ENCODE measurements around the gene PAFAH2. TPM values are rescaled to one million over a fixed set of nuclear protein-coding genes. Genes with fewer than 3 reads are reported as not detected.

PAFAH2 gene
- total and polyA plus RNA-seq, 7 experiments from 2014 or later: 11.4 to 36.0 (median 19.5) TPM

DNA sequence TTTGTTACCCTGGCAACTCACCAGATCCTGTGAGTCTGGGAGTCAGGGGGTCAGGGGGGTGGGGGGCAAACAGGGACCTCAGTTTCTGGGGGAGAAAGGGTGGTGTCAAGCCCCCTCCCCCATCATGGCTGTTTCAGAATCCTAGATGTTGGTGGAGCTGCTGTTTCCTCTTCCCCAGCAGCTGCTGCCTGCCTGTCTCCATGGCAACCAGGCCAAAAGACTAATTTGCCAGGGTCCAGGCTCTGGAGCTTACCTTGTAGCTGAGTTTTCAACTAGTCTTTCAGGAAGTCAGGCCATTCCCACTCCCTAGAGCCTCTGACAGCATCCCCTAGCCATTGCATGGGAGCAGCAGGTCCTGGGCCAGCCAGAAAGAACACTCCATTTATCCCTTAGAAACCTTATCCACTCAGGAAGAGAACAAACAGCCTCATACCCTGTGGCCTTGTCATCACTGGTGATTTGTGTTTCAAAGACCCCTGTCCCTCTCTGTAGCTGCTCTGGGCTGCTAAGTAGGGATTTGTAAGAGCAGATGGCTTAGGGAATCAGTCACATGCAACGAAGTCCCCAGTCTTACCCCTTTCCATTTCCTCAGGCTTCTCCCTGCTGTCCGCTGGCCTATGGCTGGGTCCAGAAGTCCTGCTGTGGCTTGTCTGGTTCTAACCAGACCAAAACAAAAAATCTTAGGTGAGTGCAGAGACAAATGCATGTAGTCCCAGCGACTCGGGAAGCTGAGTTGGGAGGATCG lies 70.2 kb downstream of the PAFAH2 start:
- peaks cover 0 to 1% (median 0%) of the 10 kb centered on the region in 11 donors for H3K9me3 Mint-ChIP-seq
- no peak for DNase-seq
- no peaks in the 10 kb centered on the region for H3K36me3 Mint-ChIP-seq
- Histone ChIP-seq H3K27ac (ENCODE audit: low read depth, low read length) (no peak overlapping the region), H3K4me3 (ENCODE audit: low read length) (no peak overlapping the region), H3K9me3 (ENCODE audit: control insufficient read depth in 2 of 3, low read length in 3 of 3) (no peaks in the 10 kb centered on the region), H3K36me3 (ENCODE audit: control insufficient read depth in 2 of 3, insufficient read depth in 3 of 3, low read length in 3 of 3) (no peaks in the 10 kb centered on the region), H3K27me3 (ENCODE audit: control insufficient read depth in 2 of 2, insufficient read depth in 2 of 2, low read length in 2 of 2) (no peaks in the 10 kb centered on the region), H3K4me1 (ENCODE audit: control insufficient read depth in 2 of 2, insufficient read depth in 2 of 2, low read length in 2 of 2) (no peaks in the 10 kb centered on the region)
- CTCF ChIA-PET: no interaction called here
- POLR2A ChIA-PET: interaction anchor here (0.7 kb wide), 1 partner anchor 10 kb away, joined by 3 read pairs; no protein-coding TSS in a partner anchor
- H3K4me3 Mint-ChIP-seq: no peak overlapping the region
- H3K27ac Mint-ChIP-seq: peak overlapping the region in 1 of 9 donors; percentile 32
- ATAC-seq: no peak
- intact Hi-C loops (cut with micrococcal nuclease): no loop called here
- peaks cover 0 to 58% (median 0%) of the 10 kb centered on the region in 5 donors for H3K27me3 Mint-ChIP-seq
- H3K4me1 Mint-ChIP-seq: peaks cover 0 to 25% (median 14%) of the 10 kb centered on the region in 7 donors

DNA sequence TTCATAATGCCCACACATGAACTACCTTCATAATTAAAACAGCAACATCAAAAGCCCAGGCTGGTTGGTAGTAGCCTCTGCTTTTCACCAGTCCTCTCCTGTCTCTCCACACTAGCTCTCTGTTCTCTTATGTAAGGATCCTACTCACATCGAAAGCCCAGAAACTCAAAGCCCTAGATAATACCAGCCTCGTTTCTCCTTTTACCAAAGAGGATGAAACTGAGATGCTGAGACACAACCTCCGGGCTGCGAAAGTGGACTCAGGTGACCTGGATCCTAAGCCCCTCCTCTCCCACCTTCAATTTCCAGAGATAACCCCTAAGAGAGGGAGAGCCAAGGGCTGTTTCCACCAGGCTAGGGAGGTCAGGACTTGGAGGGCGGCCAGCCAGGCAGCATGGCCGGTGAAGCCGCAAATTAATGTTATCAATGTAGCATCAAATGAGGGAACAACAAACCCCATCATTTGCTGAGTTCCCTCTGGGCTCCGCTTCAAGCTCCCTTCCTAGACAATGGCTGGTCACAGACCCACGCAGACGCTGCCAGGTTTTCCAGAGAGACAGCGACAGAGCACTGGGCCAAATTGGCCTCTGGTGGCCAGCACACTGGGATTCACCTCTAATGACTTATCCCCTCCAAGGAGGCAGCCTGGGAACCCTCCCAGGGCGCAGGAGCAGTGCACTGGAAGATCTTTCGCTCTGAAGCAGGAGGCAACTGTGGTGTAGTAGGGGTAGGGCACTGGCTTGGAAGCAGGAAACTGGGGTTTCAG lies 70.9 kb downstream of the PAFAH2 start:
- ATAC-seq: no peak
- ChIA-PET CTCF (interaction anchor here (0.6 kb wide), 1 partner anchor 889 kb away, joined by 3 read pairs; no protein-coding TSS in a partner anchor), POLR2A (interaction anchor here (1.0 kb wide), 1 partner anchor 64 kb away, joined by 3 read pairs; no protein-coding TSS in a partner anchor)
- Mint-ChIP-seq H3K27ac (peak overlapping the region in 4 of 9 donors; percentile 36 to 69 (median 55)), H3K9me3 (peaks cover 0 to 1% (median 0%) of the 10 kb centered on the region in 11 donors), H3K27me3 (peaks cover 0 to 65% (median 0%) of the 10 kb centered on the region in 5 donors), H3K36me3 (no peaks in the 10 kb centered on the region), H3K4me3 (no peak overlapping the region), H3K4me1 (peaks cover 6 to 32% (median 21%) of the 10 kb centered on the region in 7 donors)
- no peaks in the 10 kb centered on the region for H3K36me3 ChIP-seq (ENCODE audit: control insufficient read depth in 2 of 3, insufficient read depth in 3 of 3, low read length in 3 of 3)
- no peak overlapping the region for H3K4me3 ChIP-seq (ENCODE audit: low read length)
- peaks cover 5 to 6% of the 10 kb centered on the region in 2 donors for H3K4me1 ChIP-seq (ENCODE audit: control insufficient read depth in 2 of 2, insufficient read depth in 2 of 2, low read length in 2 of 2)
- intact Hi-C loops (cut with micrococcal nuclease): no loop called here
- no peak for DNase-seq
- no peak overlapping the region for H3K27ac ChIP-seq (ENCODE audit: low read depth, low read length)
- H3K9me3 ChIP-seq (ENCODE audit: control insufficient read depth in 2 of 3, low read length in 3 of 3): no peaks in the 10 kb centered on the region
- no peaks in the 10 kb centered on the region for H3K27me3 ChIP-seq (ENCODE audit: control insufficient read depth in 2 of 2, insufficient read depth in 2 of 2, low read length in 2 of 2)

- Mint-ChIP-seq H3K4me3 (no peak overlapping the region), H3K36me3 (peaks cover 0 to 2% (median 0%) of the 10 kb centered on the region in 5 donors), H3K4me1 (peaks cover 16 to 43% (median 31%) of the 10 kb centered on the region in 7 donors), H3K27me3 (peaks cover 0 to 62% (median 0%) of the 10 kb centered on the region in 5 donors), H3K9me3 (no peaks in the 10 kb centered on the region), H3K27ac (peak overlapping the region in 3 of 9 donors; percentile 65 to 80 (median 78))
- H3K9me3 ChIP-seq (ENCODE audit: control insufficient read depth in 2 of 3, low read length in 3 of 3): no peaks in the 10 kb centered on the region
- H3K27me3 ChIP-seq (ENCODE audit: control insufficient read depth in 2 of 2, insufficient read depth in 2 of 2, low read length in 2 of 2): no peaks in the 10 kb centered on the region
- ChIA-PET POLR2A (interaction anchor here (1.2 to 5.7 kb wide), 2 partner anchors 19 to 20 kb away, joined by 3 to 51 read pairs; partner anchors contain the start of gene STMN1), CTCF (interaction anchor here (1.0 kb wide), 1 partner anchor 73 kb away, joined by 3 read pairs; the partner anchor contains the start of gene PAFAH2)
- no peak overlapping the region for H3K27ac ChIP-seq (ENCODE audit: low read depth, low read length)
- no peaks in the 10 kb centered on the region for H3K36me3 ChIP-seq (ENCODE audit: control insufficient read depth in 2 of 3, insufficient read depth in 3 of 3, low read length in 3 of 3)
- no peak for ATAC-seq
- no peak for DNase-seq
- H3K4me1 ChIP-seq (ENCODE audit: control insufficient read depth in 2 of 2, insufficient read depth in 2 of 2, low read length in 2 of 2): peaks cover 7 to 8% of the 10 kb centered on the region in 2 donors
- intact Hi-C loops (cut with micrococcal nuclease): no loop called here
- no peak overlapping the region for H3K4me3 ChIP-seq (ENCODE audit: low read length)
These were observed 73.4 kb downstream of the PAFAH2 start for GRCh38 chr1:25924454-25924853.

DNA sequence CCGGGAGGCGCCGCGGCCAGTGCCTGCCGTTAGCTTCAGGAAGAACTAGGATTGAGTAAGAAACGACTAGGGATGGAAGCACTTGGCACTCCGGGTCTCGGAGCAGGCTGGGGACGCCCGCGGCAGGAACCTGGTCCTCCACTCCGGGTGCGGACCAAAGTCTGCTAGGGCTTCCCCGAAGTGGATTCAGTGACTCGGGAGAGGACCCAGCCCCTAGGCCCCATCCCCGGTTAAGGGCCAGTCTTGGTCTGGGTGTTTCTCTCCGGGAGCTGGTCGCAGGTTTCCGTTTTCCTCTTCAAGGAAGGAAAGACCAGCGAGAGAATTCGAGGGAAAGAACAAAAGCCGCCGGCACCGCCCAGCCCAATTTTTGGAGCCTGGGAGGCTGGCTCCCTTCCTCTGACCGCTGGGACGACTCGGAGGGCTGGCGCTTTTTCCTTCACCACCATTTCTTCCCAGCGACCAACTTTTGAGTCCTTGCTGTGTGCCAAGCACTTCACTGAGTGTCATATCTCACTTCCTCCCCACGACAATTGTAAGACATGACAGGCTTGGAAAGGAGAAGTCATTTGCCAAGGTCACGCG lies 74.8 kb downstream of the PAFAH2 start:
- DNase-seq (peak in 2 of 9 donors; percentile 16 to 38), ATAC-seq (peak; percentile 48)
- ChIA-PET CTCF (interaction anchor here (0.7 to 3.7 kb wide), 4 partner anchors 26 to 118 kb away, joined by 3 to 23 read pairs (median 4); partner anchors contain the start of gene PAFAH2), POLR2A (interaction anchor here (0.6 to 5.7 kb wide), 10 partner anchors 11 to 74 kb away, joined by 3 to 51 read pairs (median 8); partner anchors contain the start of genes PAFAH2 and STMN1)
- H3K27me3 ChIP-seq (ENCODE audit: control insufficient read depth in 2 of 2, insufficient read depth in 2 of 2, low read length in 2 of 2): no peaks in the 10 kb centered on the region
- H3K4me3 Mint-ChIP-seq: peak overlapping the region; percentile 59 to 91 (median 88)
- peak overlapping the region in 8 of 9 donors; percentile 42 to 84 (median 74) for H3K27ac Mint-ChIP-seq
- no peaks in the 10 kb centered on the region for H3K36me3 ChIP-seq (ENCODE audit: control insufficient read depth in 2 of 3, insufficient read depth in 3 of 3, low read length in 3 of 3)
- H3K4me3 ChIP-seq (ENCODE audit: low read length): peak overlapping the region; percentile 79
- H3K4me1 ChIP-seq (ENCODE audit: control insufficient read depth in 2 of 2, insufficient read depth in 2 of 2, low read length in 2 of 2): peaks cover 13 to 14% of the 10 kb centered on the region in 2 donors
- H3K27ac ChIP-seq (ENCODE audit: low read depth, low read length): peak overlapping the region; percentile 60
- H3K27me3 Mint-ChIP-seq: peaks cover 0 to 57% (median 0%) of the 10 kb centered on the region in 5 donors
- H3K9me3 Mint-ChIP-seq: no peaks in the 10 kb centered on the region
- H3K36me3 Mint-ChIP-seq: peaks cover 0 to 2% (median 0%) of the 10 kb centered on the region in 5 donors
- H3K4me1 Mint-ChIP-seq: peaks cover 18 to 50% (median 37%) of the 10 kb centered on the region in 7 donors
- H3K9me3 ChIP-seq (ENCODE audit: control insufficient read depth in 2 of 3, low read length in 3 of 3): no peaks in the 10 kb centered on the region
- intact Hi-C loops (cut with micrococcal nuclease): loop anchor here (1.0 to 2.0 kb wide), 6 partner anchors 17 to 75 kb away; partner anchors contain the start of genes PAFAH2 (in 1 of the 2) and STMN1 (in 1 of the 2)

- DNase-seq (peak; percentile 26 to 64 (median 57)), ATAC-seq (peak; percentile 84)
- Histone ChIP-seq H3K4me3 (ENCODE audit: low read length) (peak overlapping the region; percentile 79), H3K4me1 (ENCODE audit: control insufficient read depth in 2 of 2, insufficient read depth in 2 of 2, low read length in 2 of 2) (peaks cover 19 to 20% of the 10 kb centered on the region in 2 donors), H3K9me3 (ENCODE audit: control insufficient read depth in 2 of 3, low read length in 3 of 3) (no peaks in the 10 kb centered on the region), H3K27ac (ENCODE audit: low read depth, low read length) (peak overlapping the region; percentile 60), H3K36me3 (ENCODE audit: control insufficient read depth in 2 of 3, insufficient read depth in 3 of 3, low read length in 3 of 3) (no peaks in the 10 kb centered on the region), H3K27me3 (ENCODE audit: control insufficient read depth in 2 of 2, insufficient read depth in 2 of 2, low read length in 2 of 2) (no peaks in the 10 kb centered on the region)
- Mint-ChIP-seq H3K27me3 (peaks cover 0 to 57% (median 0%) of the 10 kb centered on the region in 5 donors), H3K9me3 (no peaks in the 10 kb centered on the region), H3K27ac (peak overlapping the region; percentile 31 to 90 (median 82)), H3K36me3 (peaks cover 0 to 3% (median 0%) of the 10 kb centered on the region in 5 donors), H3K4me3 (peak overlapping the region; percentile 78 to 91 (median 88)), H3K4me1 (peaks cover 23 to 56% (median 43%) of the 10 kb centered on the region in 7 donors)
- POLR2A ChIA-PET: interaction anchor here (0.9 to 5.7 kb wide), 10 partner anchors 11 to 75 kb away, joined by 3 to 51 read pairs (median 8); partner anchors contain the start of genes PAFAH2 and STMN1
- CTCF ChIA-PET: interaction anchor here (0.6 to 3.7 kb wide), 5 partner anchors 26 to 118 kb away, joined by 3 to 23 read pairs (median 3); partner anchors contain the start of gene PAFAH2
- intact Hi-C loops (cut with micrococcal nuclease): loop anchor here (1.0 to 2.0 kb wide), 6 partner anchors 16 to 76 kb away; partner anchors contain the start of genes PAFAH2 (in 1 of the 2) and STMN1 (in 1 of the 2)
These were observed 75.5 kb downstream of the PAFAH2 start for GRCh38 chr1:25922056-25922970.

All from naive thymus-derived CD4-positive, alpha-beta T cell (primary cell).